SK-N-MC (cell line): Measurements from ENCODE around the gene ASTN2.

ENCODE experiments used
- DNase-seq: peaks from one replicate; pipeline ENCODE4 v3.0.0-alpha.2; 2011; ENCODE audit warnings: low read depth, low spot score
- H3K27ac ChIP-seq: fragments of 200-600 bp; sonication (generic); 2 replicates; pipeline ENCODE4 v1.5.1; 2016; ENCODE audit warnings: mixed run types
- H3K36me3 ChIP-seq: fragments of 200-600 bp; sonication (generic); 2 replicates; pipeline ENCODE4 v1.6.1; 2017; ENCODE audit warnings: antibody characterized with exemption, low read length, mixed read lengths; ENCODE audit not compliant: insufficient read depth
- H3K4me3 ChIP-seq: fragments of 200-600 bp; sonication (generic); 2 replicates; pipeline ENCODE4 v1.5.1; 2016
- H3K9ac ChIP-seq: fragments of 200-600 bp; sonication (generic); 2 replicates; pipeline ENCODE4 v1.8.0; 2017; ENCODE audit warnings: mixed run types, mixed read lengths; ENCODE audit not compliant: insufficient read length
- H3K9me3 ChIP-seq: fragments of 200-600 bp; sonication (generic); 2 replicates; pipeline ENCODE4 v1.6.1; 2017; ENCODE audit warnings: low read depth, mild to moderate bottlenecking, antibody characterized with exemption, low read length, moderate library complexity, mixed read lengths
- EZH2 ChIP-seq: fragments of 200-600 bp; sonication (generic); IDR thresholded peaks from one replicate; pipeline ENCODE4 v1.6.1; 2017; ENCODE audit warnings: antibody characterized with exemption
- FOXP2 ChIP-seq: optimal IDR thresholded peaks from 2 replicates; pipeline ENCODE3; 2011; ENCODE audit warnings: mild to moderate bottlenecking, moderate library complexity; ENCODE audit not compliant: insufficient read depth; ENCODE audit errors: extremely low read length, control extremely low read depth
- POLR2AphosphoS5 ChIP-seq: IDR thresholded peaks from 2 replicates; pipeline ENCODE4 v1.6.1; 2012; ENCODE audit warnings: mild to moderate bottlenecking, low read depth, low read length, borderline replicate concordance

ASTN2 gene

GRCh38 chr9:116475201-116475600 lies 939.7 kb downstream of the ASTN2 start:
- Histone ChIP-seq H3K4me3 (no peak overlapping the region), H3K36me3 (no peaks in the 10 kb centered on the region), H3K27ac (no peak overlapping the region), H3K9ac (no peak overlapping the region), H3K9me3 (no peaks in the 10 kb centered on the region)
- no peak for TF ChIP-seq POLR2AphosphoS5
- no peak for TF ChIP-seq FOXP2
- no peak for TF ChIP-seq EZH2
- no peak for DNase-seq

- peak overlapping the region; percentile 50 for H3K4me3 ChIP-seq
- peak overlapping the region; percentile 98 for H3K27ac ChIP-seq
- peak overlapping the region; percentile 42 for H3K9ac ChIP-seq
- no peaks in the 10 kb centered on the region for H3K36me3 ChIP-seq
- DNase-seq: no peak
- TF ChIP-seq POLR2AphosphoS5: no peak
- TF ChIP-seq EZH2: no peak
- TF ChIP-seq FOXP2: no peak
- H3K9me3 ChIP-seq: no peaks in the 10 kb centered on the region
These were observed 942.8 kb downstream of the ASTN2 start for GRCh38 chr9:116471944-116472506.

GRCh38 chr9:116471093-116471906 lies 943.6 kb downstream of the ASTN2 start:
- H3K9ac ChIP-seq: peak overlapping the region; percentile 71
- DNase-seq: peak; percentile 92
- no peaks in the 10 kb centered on the region for H3K9me3 ChIP-seq
- no peak; the same call in 1 of the 2 replicates for TF ChIP-seq POLR2AphosphoS5
- TF ChIP-seq FOXP2: peak; percentile 47
- TF ChIP-seq EZH2: no peak
- no peaks in the 10 kb centered on the region for H3K36me3 ChIP-seq
- H3K4me3 ChIP-seq: peak overlapping the region; percentile 50
- H3K27ac ChIP-seq: peak overlapping the region; percentile 98

GRCh38 chr9:116468793-116469527 lies 945.9 kb downstream of the ASTN2 start:
- Histone ChIP-seq H3K9me3 (no peaks in the 10 kb centered on the region), H3K9ac (no peak overlapping the region), H3K27ac (peak overlapping the region; percentile 71), H3K4me3 (no peak overlapping the region), H3K36me3 (no peaks in the 10 kb centered on the region)
- no peak for TF ChIP-seq FOXP2
- no peak for TF ChIP-seq POLR2AphosphoS5
- TF ChIP-seq EZH2: no peak
- DNase-seq: no peak

- no peak for DNase-seq
These were observed 946.5 kb downstream of the ASTN2 start for GRCh38 chr9:116468369-116468768.

GRCh38 chr9:116467740-116468351 lies 947.0 kb downstream of the ASTN2 start:
- no peaks in the 10 kb centered on the region for H3K9me3 ChIP-seq
- H3K9ac ChIP-seq: no peak overlapping the region
- no peak for DNase-seq
- H3K36me3 ChIP-seq: no peaks in the 10 kb centered on the region
- TF ChIP-seq FOXP2: no peak
- no peak for TF ChIP-seq POLR2AphosphoS5
- TF ChIP-seq EZH2: no peak
- H3K4me3 ChIP-seq: no peak overlapping the region
- H3K27ac ChIP-seq: no peak overlapping the region

More at GRCh38 chr9:116468369-116468768, 946.5 kb downstream of the ASTN2 start:
- H3K36me3 ChIP-seq: no peaks in the 10 kb centered on the region
- peak overlapping the region; percentile 71; the same call in 1 of the 2 replicates for H3K27ac ChIP-seq
- no peak overlapping the region for H3K9ac ChIP-seq
- H3K9me3 ChIP-seq: no peaks in the 10 kb centered on the region
- TF ChIP-seq FOXP2: no peak
- no peak for TF ChIP-seq POLR2AphosphoS5
- no peak for TF ChIP-seq EZH2
- H3K4me3 ChIP-seq: no peak overlapping the region

- DNase-seq: no peak
- H3K9ac ChIP-seq: no peak overlapping the region
- H3K9me3 ChIP-seq: no peaks in the 10 kb centered on the region
- H3K27ac ChIP-seq: no peak overlapping the region
- TF ChIP-seq FOXP2 (no peak), POLR2AphosphoS5 (no peak), EZH2 (no peak)
- no peak overlapping the region for H3K4me3 ChIP-seq
- no peaks in the 10 kb centered on the region for H3K36me3 ChIP-seq
These were observed 948.3 kb downstream of the ASTN2 start for GRCh38 chr9:116466271-116467235.
